HL-60 (cell line): ENCODE measurements around the gene OR10C1.

Experiments
- CTCF ChIP-seq: IDR thresholded peaks from one replicate; pipeline ENCODE4 v1.5.1; 2011; ENCODE audit warnings: low read length, control low read depth, inconsistent platforms; ENCODE audit not compliant: insufficient read depth
- POLR2AphosphoS5 ChIP-seq: IDR thresholded peaks from 2 replicates; pipeline ENCODE4 v1.6.1; 2012; ENCODE audit warnings: low read depth
- REST ChIP-seq: IDR thresholded peaks from 2 replicates; pipeline ENCODE4 v1.6.1; 2012; ENCODE audit warnings: low read depth; ENCODE audit not compliant: insufficient replicate concordance

GRCh38 chr6:29451471-29452193, 12.5 kb downstream of the OR10C1 start:
- TF ChIP-seq CTCF: no peak
- no peak for TF ChIP-seq REST
- no peak for TF ChIP-seq POLR2AphosphoS5
